H7 (cell line): Measurements from ENCODE around the gene FBLN2. TPM values are rescaled to one million over a fixed set of nuclear protein-coding genes. Genes with fewer than 3 reads are reported as not detected.
"Not testable (repeated sequence)": the region's sequence is repeated elsewhere in the genome, so short reads cannot be mapped to it uniquely, and the experiment has no call there.

ENCODE experiments used
- DNase-seq: peaks from one replicate; pipeline ENCODE4 v3.0.0; 2012
- H3K27me3 ChIP-seq: 2 replicates; pipeline ENCODE4 v1.6.0; 2011; ENCODE audit warnings: mild to moderate bottlenecking, low read length; ENCODE audit not compliant: control insufficient read depth, insufficient read depth
- H3K36me3 ChIP-seq: replicated peaks from 2 replicates; pipeline ENCODE4 v1.5.1; 2011; ENCODE audit warnings: low read length; ENCODE audit not compliant: control insufficient read depth, insufficient read depth
- H3K4me3 ChIP-seq: 2 replicates; pipeline ENCODE4 v1.5.1; 2011; ENCODE audit warnings: low read depth, mild to moderate bottlenecking, control low read depth, low read length, moderate library complexity; ENCODE audit not compliant: insufficient read depth
- total RNA-seq: library from RNA; depleted of rRNA; stranded (reverse); fragments of >200 nt; shearing (Covaris generic); gene quantifications from 2 replicates; pipeline ENCODE4 v1.2.3, GENCODE V29; 2014

Gene FBLN2
- total RNA-seq, 1 experiment from 2014 or later: 27.4 TPM

DNA sequence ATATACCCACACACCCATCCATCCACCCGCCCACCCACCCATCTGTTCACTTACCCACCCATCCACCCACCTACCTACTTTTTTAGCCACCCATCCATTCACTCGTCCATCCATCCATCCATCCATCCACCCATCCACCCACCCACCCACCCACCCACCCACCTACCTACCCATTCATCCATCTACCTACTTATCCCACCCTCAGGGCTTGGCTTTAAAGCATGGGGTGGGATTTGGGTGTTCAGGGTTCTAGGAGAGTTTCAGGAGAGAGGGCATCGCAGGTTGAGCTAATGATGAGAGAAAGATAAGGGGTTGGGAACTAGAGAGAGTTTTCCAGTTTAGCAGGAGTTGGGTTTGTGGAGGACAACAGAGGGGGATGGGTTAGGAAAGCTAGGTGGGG, 9.7 kb downstream of the FBLN2 start:
- Histone ChIP-seq H3K4me3 (no peak overlapping the region), H3K27me3 (no peaks in the 10 kb centered on the region), H3K36me3 (no peaks in the 10 kb centered on the region; the same call in 1 of the 2 replicates)
- DNase-seq: no peak

DNA sequence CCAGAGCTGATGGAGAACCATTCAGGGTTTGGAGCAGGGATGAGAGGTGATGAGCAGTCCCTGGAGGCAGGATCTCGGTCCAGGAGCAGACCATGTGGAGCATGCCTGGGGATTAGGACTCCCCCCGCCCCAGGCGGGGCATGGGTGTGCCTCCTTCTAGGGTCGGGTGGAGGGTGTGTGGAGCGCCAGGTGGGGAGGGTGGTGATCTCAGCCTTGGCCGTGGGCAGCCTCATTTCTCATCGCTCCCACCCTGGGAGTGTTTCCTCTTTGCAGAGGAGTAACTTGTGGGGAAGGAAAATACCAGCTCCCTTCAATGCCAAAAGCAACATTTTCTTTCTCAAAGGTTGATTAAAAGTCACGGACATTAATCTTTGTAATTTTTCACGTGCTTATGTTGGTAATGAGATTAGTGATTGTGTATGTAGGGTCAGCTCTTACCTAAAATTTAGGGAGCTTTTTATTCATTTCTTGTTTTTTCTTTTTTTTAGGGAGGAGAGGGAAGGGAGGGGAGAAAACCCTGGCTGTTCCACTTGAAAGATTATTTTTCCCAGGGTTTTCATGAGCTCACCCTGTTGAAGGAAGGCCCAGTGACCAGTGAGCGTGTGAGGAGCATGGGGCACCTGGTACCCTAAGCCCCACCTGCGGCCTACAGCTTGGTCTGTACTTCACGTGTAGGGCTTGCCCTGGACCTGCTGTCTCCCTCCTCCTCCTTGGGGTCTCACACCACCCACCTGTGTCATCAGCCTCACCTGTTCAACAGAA, 11.0 kb downstream of the FBLN2 start:
- no peak overlapping the region for H3K4me3 ChIP-seq

DNA sequence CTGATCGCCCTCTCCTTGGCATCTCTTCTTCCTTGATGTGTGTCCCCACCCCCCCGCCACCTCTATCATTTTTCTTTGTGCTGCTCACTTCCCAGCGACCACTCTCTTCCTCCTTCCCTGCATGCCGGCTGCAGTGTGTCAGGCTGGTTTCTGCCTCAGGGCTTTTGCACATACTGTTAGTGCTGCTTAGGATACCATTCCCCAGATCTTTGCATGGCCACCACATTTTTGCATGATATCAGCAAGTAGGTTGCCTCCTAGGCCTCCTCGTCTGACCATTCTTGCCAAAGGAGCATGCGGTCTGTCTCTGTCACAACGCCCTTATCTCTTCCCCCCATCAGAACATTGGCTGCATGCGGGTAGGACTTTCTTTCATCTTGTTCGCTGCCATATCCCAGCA, 12.5 kb downstream of the FBLN2 start:
- Histone ChIP-seq H3K4me3 (no peak overlapping the region), H3K27me3 (no peaks in the 10 kb centered on the region), H3K36me3 (no peaks in the 10 kb centered on the region; the same call in 1 of the 2 replicates)
- DNase-seq: no peak

More for the DNA sequence above, 11.0 kb downstream of the FBLN2 start:
- no peaks in the 10 kb centered on the region for H3K27me3 ChIP-seq
- no peaks in the 10 kb centered on the region; the same call in 1 of the 2 replicates for H3K36me3 ChIP-seq
- no peak for DNase-seq

DNA sequence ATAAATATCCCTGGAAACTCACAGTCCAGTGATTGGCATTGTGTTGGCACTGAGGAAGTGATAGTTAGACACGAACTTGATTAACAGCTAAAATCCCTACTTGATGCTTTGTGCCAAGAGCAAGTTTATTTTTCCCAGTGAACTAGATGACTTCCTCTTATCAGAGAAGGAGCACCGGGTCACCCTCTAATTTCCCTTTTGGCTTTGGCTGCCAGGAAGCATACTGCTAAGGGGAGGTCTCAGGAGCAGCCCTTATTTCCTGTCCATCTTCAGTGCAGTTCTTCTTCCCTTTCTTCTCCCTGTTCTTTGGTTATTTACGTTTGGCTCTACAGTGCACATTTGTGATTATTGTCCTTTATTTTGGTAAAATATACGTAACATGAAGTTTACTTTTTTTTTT, 13.0 kb downstream of the FBLN2 start:
- H3K4me3 ChIP-seq: no peak overlapping the region
- H3K27me3 ChIP-seq: no peaks in the 10 kb centered on the region
- DNase-seq: no peak

DNA sequence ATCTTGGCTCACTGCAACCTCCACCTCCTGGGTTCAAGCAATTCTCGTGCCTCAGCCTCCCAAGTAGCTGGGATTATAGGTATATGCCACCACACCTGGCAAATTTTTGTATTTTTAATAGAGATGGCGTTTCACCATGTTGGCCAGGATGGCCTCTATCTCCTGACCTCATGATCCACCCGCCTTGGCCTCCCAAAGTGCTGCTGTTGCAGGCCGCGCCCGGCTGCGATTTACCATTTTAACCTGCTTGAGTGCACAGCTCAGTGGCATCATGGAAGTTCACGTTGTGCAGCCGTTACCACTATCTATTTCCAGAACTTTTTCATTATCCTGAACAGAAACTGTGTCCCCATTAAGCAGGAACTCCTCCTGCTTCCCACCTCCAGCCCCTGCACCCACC, 13.5 kb downstream of the FBLN2 start:
- not testable (repeated sequence) for H3K36me3 ChIP-seq, DNase-seq, H3K4me3 ChIP-seq, H3K27me3 ChIP-seq

More for the DNA sequence above, 13.0 kb downstream of the FBLN2 start:
- no peaks in the 10 kb centered on the region; the same call in 1 of the 2 replicates for H3K36me3 ChIP-seq

DNA sequence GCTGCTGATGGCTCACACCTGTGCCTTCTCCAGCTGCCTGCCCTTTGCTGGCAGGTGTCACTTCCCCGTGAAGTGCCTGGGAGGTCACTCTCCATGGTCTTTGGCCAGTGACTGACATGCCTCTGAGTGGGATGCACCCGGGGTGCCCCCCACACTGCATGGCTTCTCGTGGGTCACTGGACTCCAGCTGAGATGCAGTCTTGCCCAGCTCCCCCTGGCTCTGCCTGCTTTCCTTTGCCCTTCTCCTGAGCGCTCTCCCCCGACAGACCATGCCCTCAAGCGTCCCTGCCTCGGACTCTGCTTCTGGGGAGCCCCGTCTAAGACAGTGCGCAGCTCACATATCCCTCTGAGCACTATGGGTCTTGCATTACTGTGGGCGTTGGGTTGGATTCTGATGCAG, 14.4 kb downstream of the FBLN2 start:
- DNase-seq: no peak
- H3K36me3 ChIP-seq: no peaks in the 10 kb centered on the region; the same call in 1 of the 2 replicates
- no peak overlapping the region for H3K4me3 ChIP-seq
- H3K27me3 ChIP-seq: no peaks in the 10 kb centered on the region

DNA sequence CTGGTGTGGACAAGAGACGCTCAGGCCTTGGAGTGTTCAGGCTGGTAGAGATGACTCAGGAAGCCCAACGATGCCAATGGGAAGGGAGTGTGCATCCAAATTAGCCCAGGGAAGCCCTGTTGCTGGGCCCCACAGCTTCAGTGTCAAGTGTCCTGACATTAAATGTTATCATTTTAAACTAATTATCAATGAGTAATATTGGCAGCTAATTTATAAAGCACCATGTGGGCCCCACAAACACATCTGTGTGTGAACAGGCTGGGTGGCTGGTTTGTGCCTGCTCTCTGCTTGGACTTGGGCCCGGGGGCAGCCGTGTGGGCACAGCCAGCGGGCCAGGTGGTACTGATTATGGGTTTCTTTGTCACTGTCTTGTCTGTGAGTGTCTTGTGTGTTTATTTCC, 15.0 kb downstream of the FBLN2 start:
- Histone ChIP-seq H3K36me3 (no peaks in the 10 kb centered on the region; the same call in 1 of the 2 replicates), H3K4me3 (no peak overlapping the region), H3K27me3 (no peaks in the 10 kb centered on the region)
- DNase-seq: no peak

DNA sequence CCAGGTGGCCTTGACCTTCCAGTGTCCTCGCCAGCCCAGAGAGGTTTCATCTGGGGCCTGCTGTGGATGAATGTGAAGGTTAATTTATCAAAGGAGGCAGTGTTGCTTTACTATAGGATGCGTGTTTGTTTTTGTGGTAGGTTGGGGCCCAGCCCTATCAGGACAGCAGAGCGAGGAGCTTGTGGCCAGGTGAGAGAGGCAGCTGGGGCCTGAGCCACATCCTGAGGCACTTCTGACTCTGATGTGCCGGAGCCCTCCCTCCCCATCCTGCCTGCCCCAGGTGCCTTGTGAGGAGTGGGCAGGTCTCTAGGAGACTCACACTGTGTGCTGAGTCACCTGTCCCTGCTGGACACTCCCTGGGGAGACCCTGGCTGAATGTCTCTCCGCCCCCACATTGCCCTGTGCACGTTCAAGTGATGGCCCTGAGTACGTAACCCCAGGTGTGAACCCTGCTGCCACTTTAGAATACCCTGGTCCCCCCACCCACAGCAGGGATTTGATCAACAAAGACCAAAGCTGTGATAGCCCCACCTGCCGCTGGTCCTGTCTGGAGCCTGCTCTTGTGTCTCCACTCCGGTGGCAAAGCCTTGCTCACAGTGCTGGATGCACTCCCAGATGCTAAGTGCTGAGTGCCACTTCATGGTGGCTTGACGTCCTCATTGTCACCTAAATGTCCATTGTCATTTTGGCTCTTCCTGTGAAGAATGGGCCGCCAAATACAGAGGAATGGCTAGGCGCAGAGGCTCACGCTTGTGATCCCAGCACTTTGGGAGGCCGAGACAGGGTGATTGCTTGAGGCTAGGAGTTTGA, 16.0 kb downstream of the FBLN2 start:
- Histone ChIP-seq H3K4me3 (no peak overlapping the region), H3K36me3 (no peaks in the 10 kb centered on the region), H3K27me3 (no peaks in the 10 kb centered on the region)
- DNase-seq: peak; percentile 77

DNA sequence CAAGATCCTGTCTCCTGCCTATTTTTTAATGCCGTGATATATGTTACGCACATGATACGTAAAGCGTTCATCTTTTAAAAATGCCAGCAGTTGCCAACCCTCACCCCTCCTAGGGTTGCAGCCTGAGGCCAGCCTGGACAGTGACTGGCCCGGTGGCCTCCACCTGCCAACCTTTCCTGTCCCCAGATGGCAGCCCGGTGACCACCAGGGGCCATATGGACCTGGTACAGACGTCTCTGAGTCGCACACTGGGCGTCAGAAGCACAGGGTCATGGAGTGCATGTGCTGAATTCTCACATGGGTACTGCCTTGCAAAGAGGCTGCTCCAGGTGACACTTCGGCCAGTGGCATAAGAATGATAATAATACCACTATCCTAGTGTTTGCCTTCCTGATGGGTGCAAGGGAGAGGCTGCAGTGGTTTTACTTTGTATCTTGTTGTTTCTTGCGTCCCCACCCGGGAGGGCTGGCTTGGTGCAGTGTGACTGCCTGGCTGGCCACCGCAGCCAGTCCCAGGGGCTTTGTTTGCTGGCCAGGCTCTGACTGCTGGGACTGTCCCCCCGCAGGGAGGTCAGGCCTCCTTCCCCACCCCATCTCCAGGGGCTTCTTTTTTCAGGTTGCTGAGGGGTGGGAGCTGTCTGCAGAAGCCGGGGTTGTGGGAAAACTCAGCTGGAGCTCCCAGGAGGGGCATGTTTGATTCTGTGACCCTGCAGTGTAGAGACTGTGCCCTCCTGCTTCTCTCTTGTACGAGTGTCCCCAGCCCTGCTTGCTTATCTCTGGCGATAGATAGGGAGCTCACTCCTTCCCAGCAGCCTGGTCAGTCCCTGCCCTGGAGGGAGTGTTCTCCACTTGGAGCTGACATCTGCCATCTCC, 16.9 kb downstream of the FBLN2 start:
- peak; percentile 72 for DNase-seq
- Histone ChIP-seq H3K27me3 (no peaks in the 10 kb centered on the region), H3K36me3 (no peaks in the 10 kb centered on the region), H3K4me3 (no peak overlapping the region)

DNA sequence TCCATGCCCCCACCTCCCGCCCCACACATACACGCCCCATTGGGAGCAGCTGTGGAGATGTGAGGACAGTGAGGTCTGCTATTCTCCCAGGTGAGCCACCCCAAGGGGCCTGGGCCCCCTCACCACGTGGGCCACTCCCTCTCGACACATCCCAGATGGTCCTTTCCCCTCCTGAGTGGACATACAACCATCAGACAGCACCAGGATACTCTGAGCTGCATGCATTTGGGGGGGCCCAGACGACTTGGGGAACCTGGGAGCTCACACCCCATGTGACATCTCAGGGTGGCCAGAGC, 17.5 kb downstream of the FBLN2 start:
- H3K27me3 ChIP-seq: no peaks in the 10 kb centered on the region
- no peak for DNase-seq
- H3K36me3 ChIP-seq: no peaks in the 10 kb centered on the region
- H3K4me3 ChIP-seq: no peak overlapping the region

DNA sequence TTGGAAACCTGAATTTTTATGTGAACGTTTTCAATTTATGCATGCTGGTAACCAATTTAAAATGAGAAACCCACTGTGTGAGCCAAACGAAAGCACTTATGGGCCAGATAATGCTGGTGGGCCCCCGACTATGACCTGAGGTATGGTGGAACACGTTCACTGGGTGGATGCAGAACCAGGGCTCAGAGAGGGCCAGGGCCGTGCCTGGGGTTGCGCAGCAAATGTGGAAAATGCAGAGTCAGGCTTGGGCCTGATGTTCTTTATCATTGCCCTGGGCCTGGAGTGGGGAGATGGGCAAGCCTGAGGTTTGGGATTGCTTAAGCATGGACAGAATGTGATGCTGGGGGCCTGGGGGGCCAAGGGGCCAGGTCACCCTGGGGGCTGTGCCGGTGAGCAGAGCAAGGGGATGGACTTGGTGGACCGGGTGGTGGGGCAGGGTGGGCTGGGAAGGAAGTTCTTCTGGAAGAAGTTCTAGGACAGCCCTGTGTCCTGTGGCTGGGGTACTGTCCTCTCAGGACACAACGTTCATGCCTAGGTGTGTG, 17.9 kb downstream of the FBLN2 start:
- Histone ChIP-seq H3K27me3 (no peaks in the 10 kb centered on the region), H3K4me3 (no peak overlapping the region), H3K36me3 (no peaks in the 10 kb centered on the region)
- DNase-seq: no peak

DNA sequence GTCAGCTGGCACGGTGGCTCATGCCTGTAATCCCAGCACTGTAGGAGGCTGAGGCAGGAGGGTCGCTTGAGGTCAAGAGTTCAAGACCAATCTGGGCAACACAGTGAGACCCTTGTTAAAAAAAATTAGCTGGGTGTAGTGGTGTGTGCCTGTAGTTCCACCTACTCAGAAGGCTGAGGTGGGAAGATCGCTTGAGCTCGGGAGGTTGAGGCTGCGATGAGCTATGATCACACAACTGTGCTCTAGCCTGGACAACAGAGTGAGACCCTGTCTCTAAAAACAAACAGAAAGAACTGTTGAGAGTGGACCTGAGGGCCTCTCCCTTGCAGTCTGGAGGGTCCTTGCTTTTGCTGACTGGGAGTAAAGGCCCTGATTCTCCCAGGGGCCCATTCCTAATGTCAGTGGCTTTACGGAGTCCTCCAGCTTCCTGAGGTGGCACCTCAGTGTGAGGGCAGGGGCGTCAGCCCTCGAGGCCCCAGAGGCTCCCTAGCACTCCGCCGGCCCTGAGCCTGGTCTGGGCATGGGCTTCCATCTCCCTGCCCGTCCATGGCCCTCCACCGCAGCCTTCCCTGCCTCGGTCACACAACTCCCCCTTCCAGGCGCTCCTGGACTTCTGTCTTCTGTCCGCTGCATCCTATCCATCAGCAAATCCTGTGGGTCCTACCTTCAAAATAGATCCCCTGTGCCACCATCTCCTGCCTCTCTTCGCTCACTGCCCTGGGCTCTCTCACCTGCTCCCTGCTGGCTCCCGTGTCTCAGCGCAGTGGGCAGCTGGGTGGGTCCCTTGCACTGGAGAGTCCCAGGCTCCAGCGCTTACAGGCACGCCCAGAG, 19.0 kb downstream of the FBLN2 start:
- Histone ChIP-seq H3K27me3 (no peaks in the 10 kb centered on the region), H3K36me3 (no peaks in the 10 kb centered on the region), H3K4me3 (no peak overlapping the region)
- no peak for DNase-seq

DNA sequence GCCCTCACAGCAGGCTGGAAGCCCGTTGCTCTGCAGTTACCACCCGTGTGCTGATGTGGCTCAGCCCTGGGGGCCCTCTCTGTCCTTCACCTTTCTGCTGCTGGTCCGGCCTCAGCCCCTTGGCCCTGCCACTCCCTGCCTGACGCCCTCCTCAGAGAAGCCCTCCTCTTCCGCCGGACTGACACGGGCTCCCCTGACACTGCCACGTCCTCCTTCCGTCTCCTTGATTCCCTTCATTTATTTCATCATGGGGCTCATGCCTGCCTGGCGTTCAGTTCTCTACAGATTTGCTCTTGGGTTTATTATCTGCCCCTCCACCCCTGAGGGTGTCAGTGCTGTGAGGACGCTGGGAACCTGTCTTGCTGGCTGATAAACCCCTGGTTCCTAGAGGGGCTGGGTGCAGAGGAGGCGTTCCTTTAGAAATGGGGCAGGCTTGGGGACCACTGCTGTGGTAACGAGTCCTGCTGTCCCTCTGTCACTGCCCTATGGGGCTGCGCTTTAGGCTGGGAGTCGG, 19.6 kb downstream of the FBLN2 start:
- no peaks in the 10 kb centered on the region for H3K27me3 ChIP-seq
- no peaks in the 10 kb centered on the region for H3K36me3 ChIP-seq
- H3K4me3 ChIP-seq: no peak overlapping the region
- DNase-seq: no peak
